Astrocyte (in vitro differentiated cells and primary cell): ENCODE results near the gene ADCK1. TPM values are rescaled to one million over a fixed set of nuclear protein-coding genes. Genes with fewer than 3 reads are reported as not detected.

ENCODE experiments used
- DNase-seq: peaks from one replicate; pipeline ENCODE4 v3.0.0-alpha.2; 2010; ENCODE audit warnings: low read depth
- FAIRE-seq: peaks from 2 replicates; lab custom pipeline; 2011; peaks lifted over from hg19 to GRCh38; lab: Jason Lieb, UNC
- H2AFZ ChIP-seq: 2 replicates; pipeline ENCODE4 v1.6.0; 2012; ENCODE audit warnings: low read depth, low read length, inconsistent platforms
- H3K27ac ChIP-seq: 2 replicates; pipeline ENCODE4 v1.5.1; 2011; ENCODE audit warnings: low read depth, low read length, inconsistent platforms
- H3K27me3 ChIP-seq: 2 replicates; pipeline ENCODE4 v1.6.0; 2011; ENCODE audit warnings: low read length, inconsistent platforms; ENCODE audit not compliant: insufficient read depth
- H3K36me3 ChIP-seq: 2 replicates; pipeline ENCODE4 v1.5.1; 2011; ENCODE audit warnings: low read length, inconsistent platforms; ENCODE audit not compliant: insufficient read depth
- H3K4me1 ChIP-seq: 2 replicates; pipeline ENCODE4 v1.5.1; 2011; ENCODE audit warnings: low read length, inconsistent platforms; ENCODE audit not compliant: insufficient read depth
- H3K4me2 ChIP-seq: 2 replicates; pipeline ENCODE4 v1.6.0; 2012; ENCODE audit warnings: low read length, inconsistent platforms
- H3K4me3 ChIP-seq: 2 replicates; pipeline ENCODE4 v1.5.1; 2011; ENCODE audit warnings: low read depth, mild to moderate bottlenecking, low read length, inconsistent platforms; ENCODE audit not compliant: insufficient read depth
- H3K79me2 ChIP-seq: 2 replicates; pipeline ENCODE4 v1.6.0; 2012; ENCODE audit warnings: mild to moderate bottlenecking, low read length, inconsistent platforms; ENCODE audit not compliant: insufficient read depth
- H3K9ac ChIP-seq: 2 replicates; pipeline ENCODE4 v1.6.0; 2012; ENCODE audit warnings: mild to moderate bottlenecking, low read length, inconsistent platforms
- H3K9me3 ChIP-seq: 2 replicates; pipeline ENCODE4 v1.5.1; 2012; ENCODE audit warnings: low read depth, mild to moderate bottlenecking, low read length, inconsistent platforms; ENCODE audit not compliant: insufficient read depth
- H4K20me1 ChIP-seq: 2 replicates; pipeline ENCODE4 v1.6.0; 2012; ENCODE audit warnings: low read length, inconsistent platforms; ENCODE audit not compliant: insufficient read depth
- H3K27ac Mint-ChIP-seq: one replicate; pipeline ENCODE4 v1.8.0; 2021; ENCODE audit warnings: mild to moderate bottlenecking, mixed read lengths; ENCODE audit not compliant: unreplicated experiment
- H3K27me3 Mint-ChIP-seq: one replicate; pipeline ENCODE4 v1.8.0; 2021; ENCODE audit warnings: low read depth, mixed read lengths; ENCODE audit not compliant: unreplicated experiment
- H3K36me3 Mint-ChIP-seq: one replicate; pipeline ENCODE4 v1.8.0; 2021; ENCODE audit warnings: low read depth, mixed read lengths; ENCODE audit not compliant: unreplicated experiment
- H3K4me1 Mint-ChIP-seq: one replicate; pipeline ENCODE4 v1.8.0; 2021; ENCODE audit warnings: low read depth, mixed read lengths; ENCODE audit not compliant: unreplicated experiment
- H3K4me3 Mint-ChIP-seq: one replicate; pipeline ENCODE4 v1.8.0; 2021; ENCODE audit warnings: mild to moderate bottlenecking, moderate library complexity, mixed read lengths; ENCODE audit not compliant: unreplicated experiment
- H3K9me3 Mint-ChIP-seq: one replicate; pipeline ENCODE4 v1.8.0; 2021; ENCODE audit warnings: mild to moderate bottlenecking, mixed read lengths; ENCODE audit not compliant: unreplicated experiment
- EZH2 ChIP-seq: IDR thresholded peaks from 2 replicates; pipeline ENCODE4 v1.6.1; 2012; ENCODE audit warnings: mild to moderate bottlenecking, low read length, inconsistent platforms; ENCODE audit not compliant: insufficient read depth
- total RNA-seq: library from RNA; stranded (reverse); gene quantifications from 2 replicates; pipeline ENCODE4 v1.2.1, GENCODE V29; 2021
- TF ChIP-seq, protein P1 (sequence below): IDR thresholded peaks from 2 replicates; pipeline ENCODE4 v1.5.1; 2011; ENCODE audit warnings: low read depth, mild to moderate bottlenecking, inconsistent platforms, low read length, moderate library complexity; ENCODE audit not compliant: insufficient read depth

ADCK1 gene
- total RNA-seq, 1 donor from 2014 or later = 5.8 TPM

DNA sequence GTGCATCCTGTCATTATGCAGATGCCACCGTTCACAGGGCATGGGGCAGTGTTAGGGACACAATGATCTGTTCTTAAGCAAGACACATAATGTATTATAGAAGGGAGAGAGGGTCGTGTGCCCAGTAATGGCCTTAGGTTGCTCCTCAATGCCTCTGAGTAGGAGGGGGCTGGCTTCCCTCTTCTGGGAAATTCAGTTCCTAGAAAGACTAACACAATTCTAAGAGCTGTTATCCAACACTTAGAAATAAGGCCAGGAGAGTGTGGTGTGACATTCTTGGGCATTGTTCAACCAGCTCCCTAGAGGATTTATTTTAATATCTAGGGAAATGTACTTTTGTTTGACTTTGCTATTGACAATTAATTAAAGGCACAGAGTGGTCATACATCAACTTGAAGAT lies 118.5 kb downstream of the ADCK1 start:
- no peak overlapping the region for H3K9ac ChIP-seq
- H3K79me2 ChIP-seq = no peaks in the 10 kb centered on the region
- no peak overlapping the region for H3K27ac Mint-ChIP-seq
- H3K27me3 ChIP-seq = no peaks in the 10 kb centered on the region
- no peaks in the 10 kb centered on the region for H3K36me3 ChIP-seq
- TF ChIP-seq EZH2 = no peak
- TF ChIP-seq, protein P1, sequence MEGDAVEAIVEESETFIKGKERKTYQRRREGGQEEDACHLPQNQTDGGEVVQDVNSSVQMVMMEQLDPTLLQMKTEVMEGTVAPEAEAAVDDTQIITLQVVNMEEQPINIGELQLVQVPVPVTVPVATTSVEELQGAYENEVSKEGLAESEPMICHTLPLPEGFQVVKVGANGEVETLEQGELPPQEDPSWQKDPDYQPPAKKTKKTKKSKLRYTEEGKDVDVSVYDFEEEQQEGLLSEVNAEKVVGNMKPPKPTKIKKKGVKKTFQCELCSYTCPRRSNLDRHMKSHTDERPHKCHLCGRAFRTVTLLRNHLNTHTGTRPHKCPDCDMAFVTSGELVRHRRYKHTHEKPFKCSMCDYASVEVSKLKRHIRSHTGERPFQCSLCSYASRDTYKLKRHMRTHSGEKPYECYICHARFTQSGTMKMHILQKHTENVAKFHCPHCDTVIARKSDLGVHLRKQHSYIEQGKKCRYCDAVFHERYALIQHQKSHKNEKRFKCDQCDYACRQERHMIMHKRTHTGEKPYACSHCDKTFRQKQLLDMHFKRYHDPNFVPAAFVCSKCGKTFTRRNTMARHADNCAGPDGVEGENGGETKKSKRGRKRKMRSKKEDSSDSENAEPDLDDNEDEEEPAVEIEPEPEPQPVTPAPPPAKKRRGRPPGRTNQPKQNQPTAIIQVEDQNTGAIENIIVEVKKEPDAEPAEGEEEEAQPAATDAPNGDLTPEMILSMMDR = no peak
- no peaks in the 10 kb centered on the region for H3K4me1 Mint-ChIP-seq
- H3K4me1 ChIP-seq = no peaks in the 10 kb centered on the region
- H3K4me3 ChIP-seq = no peak overlapping the region
- no peak for FAIRE-seq
- H3K27ac ChIP-seq = no peak overlapping the region
- no peak overlapping the region for H3K4me2 ChIP-seq
- no peaks in the 10 kb centered on the region for H3K27me3 Mint-ChIP-seq
- H3K4me3 Mint-ChIP-seq = no peak overlapping the region
- no peak for DNase-seq
- no peak overlapping the region for H2AFZ ChIP-seq
- peaks cover 4% of the 10 kb centered on the region for H3K36me3 Mint-ChIP-seq
- no peaks in the 10 kb centered on the region for H3K9me3 ChIP-seq
- no peaks in the 10 kb centered on the region for H4K20me1 ChIP-seq
- H3K9me3 Mint-ChIP-seq = peaks cover 4% of the 10 kb centered on the region

DNA sequence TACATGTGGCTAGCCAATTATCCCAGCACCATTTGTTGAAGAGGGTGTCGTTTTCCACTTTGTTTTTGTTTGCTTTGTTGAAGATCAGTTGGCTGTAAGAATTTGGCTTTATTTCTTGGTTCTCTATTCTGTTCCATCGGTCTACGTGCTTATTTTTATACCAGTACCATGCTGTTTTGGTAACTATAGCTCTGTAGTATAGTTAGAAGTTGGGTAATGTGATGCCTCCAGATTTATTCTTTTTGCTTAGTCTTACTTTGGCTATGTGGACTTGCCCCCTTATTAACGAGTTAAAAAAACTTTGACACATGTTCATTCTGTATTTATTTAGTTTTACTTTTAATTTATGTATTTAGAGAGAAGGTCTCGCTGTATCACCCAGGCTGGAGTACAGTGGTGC lies 120.4 kb downstream of the ADCK1 start:
- Mint-ChIP-seq H3K27ac (no peak overlapping the region), H3K4me1 (no peaks in the 10 kb centered on the region), H3K36me3 (peaks cover 8% of the 10 kb centered on the region), H3K9me3 (peaks cover 6% of the 10 kb centered on the region), H3K27me3 (no peaks in the 10 kb centered on the region), H3K4me3 (no peak overlapping the region)
- Histone ChIP-seq H3K27me3 (no peaks in the 10 kb centered on the region), H4K20me1 (no peaks in the 10 kb centered on the region), H3K36me3 (no peaks in the 10 kb centered on the region), H3K9me3 (no peaks in the 10 kb centered on the region), H3K27ac (no peak overlapping the region), H2AFZ (no peak overlapping the region), H3K4me3 (no peak overlapping the region), H3K4me1 (no peaks in the 10 kb centered on the region), H3K9ac (no peak overlapping the region), H3K4me2 (no peak overlapping the region), H3K79me2 (no peaks in the 10 kb centered on the region)
- DNase-seq (no peak), FAIRE-seq (no peak)
- no peak for TF ChIP-seq EZH2

DNA sequence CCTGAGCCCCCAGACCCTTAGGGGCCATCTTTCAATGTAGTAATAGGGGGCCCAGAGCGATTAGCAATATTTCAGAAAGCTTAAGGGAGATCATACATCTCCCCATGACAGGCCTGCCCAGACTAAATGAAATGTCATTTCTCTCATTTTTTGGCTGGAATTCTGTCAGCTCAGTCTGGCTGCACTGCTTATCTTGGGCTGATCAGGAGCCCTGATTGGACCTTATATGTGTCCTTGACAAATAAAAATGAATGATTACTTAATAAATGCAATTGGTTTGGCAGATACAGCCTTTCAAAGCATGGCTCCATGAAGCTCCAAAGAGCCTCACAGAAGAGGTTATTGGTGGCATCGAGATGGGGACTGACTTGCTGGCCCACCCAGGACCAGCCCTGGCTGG lies 121.9 kb downstream of the ADCK1 start:
- H3K36me3 ChIP-seq = no peaks in the 10 kb centered on the region
- H3K9me3 Mint-ChIP-seq = peaks cover 6% of the 10 kb centered on the region
- H3K9me3 ChIP-seq = no peaks in the 10 kb centered on the region
- peaks cover 15% of the 10 kb centered on the region for H3K36me3 Mint-ChIP-seq
- H3K4me3 ChIP-seq = no peak overlapping the region
- no peak overlapping the region for H3K4me3 Mint-ChIP-seq
- H3K27me3 ChIP-seq = no peaks in the 10 kb centered on the region
- H3K27ac Mint-ChIP-seq = no peak overlapping the region
- no peaks in the 10 kb centered on the region for H4K20me1 ChIP-seq
- no peak overlapping the region for H3K27ac ChIP-seq
- no peaks in the 10 kb centered on the region for H3K4me1 ChIP-seq
- no peaks in the 10 kb centered on the region for H3K27me3 Mint-ChIP-seq
- FAIRE-seq (no peak), DNase-seq (no peak)
- no peak overlapping the region for H3K9ac ChIP-seq
- TF ChIP-seq, protein P1 = no peak
- TF ChIP-seq EZH2 = no peak
- H3K79me2 ChIP-seq = no peaks in the 10 kb centered on the region
- H3K4me2 ChIP-seq = no peak overlapping the region
- H3K4me1 Mint-ChIP-seq = no peaks in the 10 kb centered on the region
- no peak overlapping the region for H2AFZ ChIP-seq
